Measurements from ENCODE around the gene SLC30A3. TPM values are rescaled to one million over a fixed set of nuclear protein-coding genes. Genes with fewer than 3 reads are reported as not detected.
"Not testable (repeated sequence)": the region's sequence is repeated elsewhere in the genome, so short reads cannot be mapped to it uniquely, and the experiment has no call there.

Gene SLC30A3
- total RNA-seq, 1 experiment from 2014 or later, result 0.19 TPM

- H3K79me2 ChIP-seq (ENCODE audit: low read length), result no peaks in the 10 kb centered on the region
- H3K4me3 ChIP-seq (ENCODE audit: low read length), result no peak overlapping the region
- no peak overlapping the region for H3K9ac ChIP-seq (ENCODE audit: low read length)
- no peak for DNase-seq
- H3K9me3 ChIP-seq (ENCODE audit: low read length), result no peaks in the 10 kb centered on the region
- no peaks in the 10 kb centered on the region; the same call in 1 of the 2 replicates for H3K4me1 ChIP-seq (ENCODE audit: low read length)
- H4K20me1 ChIP-seq (ENCODE audit: insufficient read depth, low read depth, low read length), result no peaks in the 10 kb centered on the region
- H3K36me3 ChIP-seq (ENCODE audit: insufficient read depth, low read length), result no peaks in the 10 kb centered on the region
- no peak overlapping the region for H3K27ac ChIP-seq (ENCODE audit: low read length)
- no peak overlapping the region for H3K4me2 ChIP-seq (ENCODE audit: low read depth, low read length, poor library complexity, severe bottlenecking)
- no peak overlapping the region for H2AFZ ChIP-seq (ENCODE audit: low read length)
- H3K9me2 ChIP-seq (replicated peaks; ENCODE audit: insufficient read depth, low read length), result no peaks in the 10 kb centered on the region
- H3K27me3 ChIP-seq (ENCODE audit: low read length), result no peaks in the 10 kb centered on the region; the same call in 1 of the 2 replicates
These were observed 7.3 kb upstream of the SLC30A3 start for GRCh38 chr2:27270131-27270530.

DNA sequence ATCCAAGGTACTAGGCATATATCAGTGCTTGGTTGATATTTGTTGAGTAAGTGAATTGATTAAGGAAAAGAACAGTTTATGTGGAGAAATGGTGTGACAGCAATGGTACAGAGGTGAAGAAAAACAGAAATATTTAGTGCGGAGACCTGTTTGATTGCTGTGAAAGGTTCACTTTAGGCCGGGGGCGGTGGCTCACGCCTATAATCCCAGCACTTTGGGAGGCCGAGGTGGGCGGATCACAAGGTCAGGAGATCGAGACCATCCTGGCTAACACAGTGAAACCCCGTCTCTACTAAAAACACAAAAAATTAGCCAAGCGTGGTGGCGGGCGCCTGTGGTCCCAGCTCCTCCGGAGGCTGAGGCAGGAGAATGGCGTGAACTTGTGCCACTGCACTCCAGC, 5.4 kb upstream of the SLC30A3 start:
- H3K9ac ChIP-seq (ENCODE audit: low read length); H3K4me2 ChIP-seq (ENCODE audit: low read depth, low read length, poor library complexity, severe bottlenecking); H3K9me2 ChIP-seq (replicated peaks; ENCODE audit: insufficient read depth, low read length); H3K27me3 ChIP-seq (ENCODE audit: low read length); H3K79me2 ChIP-seq (ENCODE audit: low read length); H3K36me3 ChIP-seq (ENCODE audit: insufficient read depth, low read length); H4K20me1 ChIP-seq (ENCODE audit: insufficient read depth, low read depth, low read length); H2AFZ ChIP-seq (ENCODE audit: low read length); H3K4me1 ChIP-seq (ENCODE audit: low read length); H3K4me3 ChIP-seq (ENCODE audit: low read length); DNase-seq; H3K9me3 ChIP-seq (ENCODE audit: low read length); H3K27ac ChIP-seq (ENCODE audit: low read length): not testable (repeated sequence)

GRCh38 chr2:27265536-27265870, 2.7 kb upstream of the SLC30A3 start:
- H3K27ac ChIP-seq (ENCODE audit: low read length), result no peak overlapping the region
- H3K4me3 ChIP-seq (ENCODE audit: low read length), result no peak overlapping the region
- H3K4me2 ChIP-seq (ENCODE audit: low read depth, low read length, poor library complexity, severe bottlenecking), result no peak overlapping the region
- no peaks in the 10 kb centered on the region for H3K36me3 ChIP-seq (ENCODE audit: insufficient read depth, low read length)
- no peaks in the 10 kb centered on the region for H3K9me2 ChIP-seq (replicated peaks; ENCODE audit: insufficient read depth, low read length)
- peaks cover 5% of the 10 kb centered on the region; the same call in 1 of the 2 replicates for H4K20me1 ChIP-seq (ENCODE audit: insufficient read depth, low read depth, low read length)
- no peaks in the 10 kb centered on the region for H3K9me3 ChIP-seq (ENCODE audit: low read length)
- H3K9ac ChIP-seq (ENCODE audit: low read length), result no peak overlapping the region
- H3K4me1 ChIP-seq (ENCODE audit: low read length), result peaks cover 19% of the 10 kb centered on the region
- no peak overlapping the region for H2AFZ ChIP-seq (ENCODE audit: low read length)
- no peak for DNase-seq
- no peaks in the 10 kb centered on the region for H3K79me2 ChIP-seq (ENCODE audit: low read length)
- H3K27me3 ChIP-seq (ENCODE audit: low read length), result 0 out of 2 replicates have a peak, but pooled peaks cover 2% of the 10 kb centered on the region

- peak; percentile 58 for DNase-seq
- Histone ChIP-seq H3K9ac (ENCODE audit: low read length) (no peak overlapping the region), H3K27me3 (ENCODE audit: low read length) (0 out of 2 replicates have a peak, but pooled peaks cover 2% of the 10 kb centered on the region)
These were observed 2.1 kb upstream of the SLC30A3 start for GRCh38 chr2:27264753-27265535.

GRCh38 chr2:27264253-27264752, 1.5 kb upstream of the SLC30A3 start:
- Histone ChIP-seq H3K27me3 (ENCODE audit: low read length) (0 out of 2 replicates have a peak, but pooled peaks cover 2% of the 10 kb centered on the region), H3K9me2 (replicated peaks; ENCODE audit: insufficient read depth, low read length) (no peaks in the 10 kb centered on the region), H3K27ac (ENCODE audit: low read length) (no peak overlapping the region), H3K9me3 (ENCODE audit: low read length) (no peaks in the 10 kb centered on the region), H3K36me3 (ENCODE audit: insufficient read depth, low read length) (no peaks in the 10 kb centered on the region), H3K4me3 (ENCODE audit: low read length) (no peak overlapping the region), H3K4me2 (ENCODE audit: low read depth, low read length, poor library complexity, severe bottlenecking) (peak overlapping the region; percentile 4), H3K79me2 (ENCODE audit: low read length) (no peaks in the 10 kb centered on the region), H3K4me1 (ENCODE audit: low read length) (peaks cover 19% of the 10 kb centered on the region), H4K20me1 (ENCODE audit: insufficient read depth, low read depth, low read length) (peaks cover 5% of the 10 kb centered on the region; the same call in 1 of the 2 replicates), H2AFZ (ENCODE audit: low read length) (no peak overlapping the region), H3K9ac (ENCODE audit: low read length) (no peak overlapping the region)
- DNase-seq, result no peak

More at GRCh38 chr2:27264753-27265535, 2.1 kb upstream of the SLC30A3 start:
- Histone ChIP-seq H2AFZ (ENCODE audit: low read length) (no peak overlapping the region), H3K9me2 (replicated peaks; ENCODE audit: insufficient read depth, low read length) (no peaks in the 10 kb centered on the region), H3K27ac (ENCODE audit: low read length) (no peak overlapping the region), H3K4me3 (ENCODE audit: low read length) (no peak overlapping the region), H3K9me3 (ENCODE audit: low read length) (no peaks in the 10 kb centered on the region), H3K79me2 (ENCODE audit: low read length) (no peaks in the 10 kb centered on the region), H3K4me1 (ENCODE audit: low read length) (peaks cover 19% of the 10 kb centered on the region), H3K36me3 (ENCODE audit: insufficient read depth, low read length) (no peaks in the 10 kb centered on the region), H3K4me2 (ENCODE audit: low read depth, low read length, poor library complexity, severe bottlenecking) (peak overlapping the region; percentile 17), H4K20me1 (ENCODE audit: insufficient read depth, low read depth, low read length) (peaks cover 5% of the 10 kb centered on the region; the same call in 1 of the 2 replicates)

- H3K9me2 ChIP-seq (replicated peaks; ENCODE audit: insufficient read depth, low read length), result no peaks in the 10 kb centered on the region
- H3K4me3 ChIP-seq (ENCODE audit: low read length), result peak overlapping the region; percentile 75; the same call in 1 of the 2 replicates
- H3K27ac ChIP-seq (ENCODE audit: low read length), result no peak overlapping the region
- H3K9ac ChIP-seq (ENCODE audit: low read length), result peak overlapping the region; percentile 56; the same call in 1 of the 2 replicates
- peaks cover 19% of the 10 kb centered on the region for H3K4me1 ChIP-seq (ENCODE audit: low read length)
- 0 out of 2 replicates have a peak, but pooled peaks cover 2% of the 10 kb centered on the region for H3K27me3 ChIP-seq (ENCODE audit: low read length)
- no peaks in the 10 kb centered on the region for H3K36me3 ChIP-seq (ENCODE audit: insufficient read depth, low read length)
- peak overlapping the region; percentile 88 for H3K4me2 ChIP-seq (ENCODE audit: low read depth, low read length, poor library complexity, severe bottlenecking)
- no peaks in the 10 kb centered on the region for H3K9me3 ChIP-seq (ENCODE audit: low read length)
- H3K79me2 ChIP-seq (ENCODE audit: low read length), result no peaks in the 10 kb centered on the region
- DNase-seq, result no peak
- H2AFZ ChIP-seq (ENCODE audit: low read length), result 0 out of 2 replicates have a peak overlapping the region, but pooled peaks have one; percentile 88
- H4K20me1 ChIP-seq (ENCODE audit: insufficient read depth, low read depth, low read length), result peaks cover 5% of the 10 kb centered on the region; the same call in 1 of the 2 replicates
These were observed 723 bp upstream of the SLC30A3 start for GRCh38 chr2:27263287-27264252.

GRCh38 chr2:27261926-27262298, 935 bp downstream of the SLC30A3 start:
- Histone ChIP-seq H3K27ac (ENCODE audit: low read length) (no peak overlapping the region), H3K36me3 (ENCODE audit: insufficient read depth, low read length) (no peaks in the 10 kb centered on the region), H3K9me3 (ENCODE audit: low read length) (no peaks in the 10 kb centered on the region), H3K79me2 (ENCODE audit: low read length) (no peaks in the 10 kb centered on the region), H4K20me1 (ENCODE audit: insufficient read depth, low read depth, low read length) (peaks cover 5% of the 10 kb centered on the region; the same call in 1 of the 2 replicates), H3K9ac (ENCODE audit: low read length) (no peak overlapping the region), H3K9me2 (replicated peaks; ENCODE audit: insufficient read depth, low read length) (no peaks in the 10 kb centered on the region), H3K4me3 (ENCODE audit: low read length) (peak overlapping the region; percentile 75; the same call in 1 of the 2 replicates), H3K27me3 (ENCODE audit: low read length) (0 out of 2 replicates have a peak, but pooled peaks cover 2% of the 10 kb centered on the region), H3K4me1 (ENCODE audit: low read length) (peaks cover 19% of the 10 kb centered on the region), H3K4me2 (ENCODE audit: low read depth, low read length, poor library complexity, severe bottlenecking) (peak overlapping the region; percentile 88), H2AFZ (ENCODE audit: low read length) (no peak overlapping the region)
- DNase-seq, result no peak

Measured in Karpas-422 (cell line).